ENCODE data around the gene RRM2. TPM values are rescaled to one million over a fixed set of nuclear protein-coding genes. Genes with fewer than 3 reads are reported as not detected.

RRM2 gene
- total RNA-seq, 4 donors from 2014 or later: 0.40 to 3.2 (median 2.0) TPM

GRCh38 chr2:10135296-10136089 lies 13.0 kb downstream of the RRM2 start:
- Histone ChIP-seq H3K4me3 (no peak overlapping the region), H3K27me3 (no peaks in the 10 kb centered on the region), H3K4me1 (no peaks in the 10 kb centered on the region), H3K9me3 (no peaks in the 10 kb centered on the region), H3K27ac (no peak overlapping the region), H3K36me3 (no peaks in the 10 kb centered on the region)
- 81 to 83% methylated on average over 6 to 9 of the region's 9 CpGs for WGBS, 2 donors (ENCODE audit: low coverage in 1 of 2)
- no peak for TF ChIP-seq POLR2A (IDR thresholded peaks at IDR 0.05)
- TF ChIP-seq EP300 (IDR thresholded peaks at IDR 0.05): no peak
- no peak for TF ChIP-seq CTCF (IDR thresholded peaks at IDR 0.05)
- TF ChIP-seq POLR2AphosphoS5 (IDR thresholded peaks at IDR 0.05): no peak
- no peak for ATAC-seq

- no peak for TF ChIP-seq EP300 (IDR thresholded peaks at IDR 0.05)
- TF ChIP-seq POLR2AphosphoS5 (IDR thresholded peaks at IDR 0.05): no peak
- TF ChIP-seq POLR2A (IDR thresholded peaks at IDR 0.05): no peak
- no peak for TF ChIP-seq CTCF (IDR thresholded peaks at IDR 0.05)
Measured at GRCh38 chr2:10136101-10136934, 13.8 kb downstream of the RRM2 start.

GRCh38 chr2:10137053-10137843 lies 14.7 kb downstream of the RRM2 start:
- Histone ChIP-seq H3K27ac (no peak overlapping the region), H3K4me3 (no peak overlapping the region), H3K9me3 (no peaks in the 10 kb centered on the region), H3K36me3 (no peaks in the 10 kb centered on the region), H3K27me3 (peaks cover 6% of the 10 kb centered on the region), H3K4me1 (no peaks in the 10 kb centered on the region)
- ATAC-seq: no peak
- no peak for TF ChIP-seq POLR2A (IDR thresholded peaks at IDR 0.05)
- TF ChIP-seq POLR2AphosphoS5 (IDR thresholded peaks at IDR 0.05): no peak
- no peak for TF ChIP-seq EP300 (IDR thresholded peaks at IDR 0.05)
- no peak for TF ChIP-seq CTCF (IDR thresholded peaks at IDR 0.05)
- 70 to 100% methylated on average over 2 to 3 of the region's 10 CpGs for WGBS, 2 donors (ENCODE audit: low coverage in 1 of 2)

More at GRCh38 chr2:10136101-10136934, 13.8 kb downstream of the RRM2 start:
- Histone ChIP-seq H3K4me1 (no peaks in the 10 kb centered on the region), H3K4me3 (no peak overlapping the region), H3K9me3 (no peaks in the 10 kb centered on the region), H3K36me3 (no peaks in the 10 kb centered on the region), H3K27me3 (no peaks in the 10 kb centered on the region), H3K27ac (no peak overlapping the region)
- no peak for ATAC-seq
- WGBS, 2 donors (ENCODE audit: low coverage in 1 of 2): 74% methylated on average over 4 of the region's 7 CpGs; no CpG with 5 or more reads in 1 of the 2 donors

- no peak overlapping the region for H3K27ac ChIP-seq
- peaks cover 13% of the 10 kb centered on the region for H3K27me3 ChIP-seq
- H3K4me3 ChIP-seq: no peak overlapping the region
- no peaks in the 10 kb centered on the region for H3K4me1 ChIP-seq
- TF ChIP-seq EP300 (IDR thresholded peaks at IDR 0.05) (no peak), CTCF (IDR thresholded peaks at IDR 0.05) (no peak), POLR2A (IDR thresholded peaks at IDR 0.05) (no peak), POLR2AphosphoS5 (IDR thresholded peaks at IDR 0.05) (no peak)
- ATAC-seq: no peak
- H3K36me3 ChIP-seq: no peaks in the 10 kb centered on the region
- no peaks in the 10 kb centered on the region for H3K9me3 ChIP-seq
- WGBS, 2 donors (ENCODE audit: low coverage in 1 of 2): 75 to 98% methylated on average over 2 to 5 of the region's 6 CpGs
Measured at GRCh38 chr2:10139536-10139935, 17.0 kb downstream of the RRM2 start.

All from gastroesophageal sphincter (tissue), 4 donors.